WI38 (cell line): ENCODE measurements around the gene AMZ1.
"Not testable (repeated sequence)": the region's sequence is repeated elsewhere in the genome, so short reads cannot be mapped to it uniquely, and the experiment has no call there.

Source experiments
- H3K4me3 ChIP-seq: 2 replicates; pipeline ENCODE4 v1.5.1; 2011; ENCODE audit warnings: low read depth, mild to moderate bottlenecking, control low read depth, low read length
- CTCF ChIP-seq: IDR thresholded peaks from 2 replicates; pipeline ENCODE4 v1.5.1; 2012; ENCODE audit warnings: low read depth, mild to moderate bottlenecking, control low read depth, low read length

Gene AMZ1

DNA sequence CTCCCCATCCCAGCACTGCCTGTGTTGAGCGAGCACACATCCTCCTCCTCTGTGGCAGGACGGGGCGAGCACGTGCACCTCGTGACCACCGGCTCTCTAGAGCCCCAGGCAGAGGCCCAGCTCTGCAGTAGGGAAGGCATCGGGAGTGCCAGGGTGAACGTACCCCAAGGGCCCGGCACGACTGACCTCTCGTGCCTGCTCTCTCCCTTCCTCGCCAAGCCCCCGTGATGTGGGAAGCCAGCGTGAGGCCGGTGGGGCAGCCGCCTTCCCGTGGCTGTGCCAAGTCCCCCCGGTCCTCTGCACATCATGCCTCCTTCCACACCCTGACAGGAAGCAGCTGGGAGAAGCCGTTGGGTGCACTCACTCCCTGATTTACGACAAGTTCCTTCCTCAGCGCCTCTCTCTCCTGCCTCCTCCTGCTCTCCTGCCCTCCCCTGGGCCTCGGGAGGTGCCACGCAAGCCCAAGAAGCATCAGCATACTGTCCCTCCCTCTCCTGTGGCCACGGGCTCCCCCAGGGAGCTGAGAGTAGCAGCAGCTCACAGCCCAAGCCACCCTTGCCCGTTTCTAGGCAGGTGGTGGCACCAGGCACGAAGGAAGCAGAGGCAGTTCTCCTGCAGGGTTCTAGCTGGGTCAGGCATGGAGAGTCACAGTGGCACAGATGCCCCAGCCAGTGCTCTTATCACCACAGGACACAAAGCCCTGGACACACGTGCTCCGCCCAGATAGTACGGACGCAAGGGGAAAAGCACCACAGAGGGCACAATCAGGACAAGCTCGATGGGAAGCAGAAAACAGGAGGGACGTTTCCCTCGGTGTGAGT lies 47.0 kb downstream of the AMZ1 start:
- H3K4me3 ChIP-seq, result no peak overlapping the region
- no peak for TF ChIP-seq CTCF

DNA sequence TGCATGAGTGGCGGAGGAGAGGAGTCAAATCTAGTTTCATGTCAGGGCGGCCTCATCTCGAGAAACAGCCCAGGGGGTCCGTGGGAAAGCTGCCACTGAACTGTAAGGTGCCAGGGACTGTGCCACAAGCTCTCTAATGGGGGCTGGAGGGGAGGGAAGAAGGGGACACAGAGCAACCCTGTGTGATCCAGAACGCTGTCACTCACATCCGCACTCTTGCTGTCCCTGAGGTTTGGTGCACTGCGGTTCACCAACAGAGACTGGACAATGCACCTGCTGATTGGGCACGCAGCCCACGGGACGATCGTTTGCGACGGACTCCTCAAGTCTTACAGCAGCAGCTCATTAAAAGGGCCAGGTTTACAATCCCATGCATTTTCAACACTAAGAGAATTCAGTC lies 47.7 kb downstream of the AMZ1 start:
- no peak for TF ChIP-seq CTCF
- H3K4me3 ChIP-seq, result no peak overlapping the region

GRCh38 chr7:2736411-2736914 lies 48.5 kb downstream of the AMZ1 start:
- no peak overlapping the region for H3K4me3 ChIP-seq
- TF ChIP-seq CTCF, result no peak

DNA sequence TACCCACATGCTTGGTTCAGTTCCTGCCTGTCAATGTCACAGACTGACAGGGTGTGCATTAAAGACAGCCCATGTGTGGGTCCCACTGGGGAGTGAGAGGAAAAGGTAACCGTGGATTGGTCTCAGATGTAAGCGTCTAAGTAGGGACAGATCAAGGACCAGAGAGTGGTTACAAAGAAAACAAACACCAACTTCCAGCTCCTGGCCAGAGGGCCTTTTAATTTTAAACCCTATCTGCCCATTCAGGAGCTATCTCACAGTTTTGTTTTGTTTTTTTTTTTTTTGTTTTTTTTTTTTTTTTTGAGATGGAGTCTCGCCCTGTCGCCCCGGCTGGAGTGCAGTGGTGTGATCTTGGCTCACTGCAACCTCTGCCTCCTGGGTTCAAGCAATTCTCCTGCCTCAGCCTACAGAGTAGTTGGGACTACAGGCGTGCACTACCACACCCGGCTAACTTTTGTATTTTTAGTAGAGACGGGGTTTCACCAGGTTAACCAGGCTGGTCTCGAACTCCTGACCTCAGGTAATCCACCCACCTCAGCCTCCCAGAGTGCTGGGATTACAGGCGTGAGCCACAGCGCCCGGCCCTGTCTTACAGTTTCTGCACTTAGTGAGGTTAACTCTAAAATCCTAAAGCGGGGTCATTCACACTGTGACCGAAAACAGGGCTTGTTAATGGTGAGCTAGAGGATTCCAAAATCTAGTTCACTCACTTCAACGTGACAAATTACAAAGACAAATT lies 49.2 kb downstream of the AMZ1 start:
- H3K4me3 ChIP-seq, result not testable (repeated sequence)

DNA sequence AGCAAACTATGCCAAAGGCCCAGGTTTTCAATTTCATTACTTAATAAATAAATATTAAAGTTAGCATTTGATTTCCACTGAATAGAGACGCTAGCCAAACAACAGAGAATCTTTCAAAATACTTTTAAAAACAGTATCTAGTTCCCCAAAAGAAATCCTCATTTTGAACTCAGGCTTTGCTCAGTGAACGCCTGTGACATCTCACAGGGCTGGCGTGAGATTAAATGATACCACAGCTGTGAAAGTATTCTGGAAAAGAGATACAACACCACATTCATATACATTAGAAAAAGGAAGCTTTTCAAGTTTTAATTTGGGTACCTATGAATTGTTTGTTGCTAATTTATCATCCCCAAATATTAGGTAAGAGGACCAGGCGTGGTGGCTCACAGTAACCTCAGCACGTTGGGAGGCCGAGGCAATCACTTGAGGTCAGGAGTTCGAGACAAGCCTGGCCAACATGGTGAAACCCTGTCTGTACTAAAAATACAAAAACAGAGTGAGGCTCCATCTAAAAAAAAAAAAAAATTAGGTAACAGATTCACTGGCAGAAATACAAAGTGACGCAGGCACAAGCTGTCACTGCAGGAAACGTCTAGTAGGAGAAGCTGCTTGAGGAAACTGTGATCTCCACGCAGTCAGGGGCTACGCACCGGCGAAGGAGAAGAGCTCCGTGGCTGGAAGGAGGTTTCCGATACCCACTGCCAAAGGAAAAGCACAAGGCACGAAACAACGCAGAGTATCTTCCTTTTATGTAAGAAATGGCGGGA lies 50.0 kb downstream of the AMZ1 start:
- H3K4me3 ChIP-seq, result no peak overlapping the region
- no peak for TF ChIP-seq CTCF

- no peak overlapping the region for H3K4me3 ChIP-seq
- TF ChIP-seq CTCF, result no peak
These were observed 51.0 kb downstream of the AMZ1 start for GRCh38 chr7:2738766-2739549.

DNA sequence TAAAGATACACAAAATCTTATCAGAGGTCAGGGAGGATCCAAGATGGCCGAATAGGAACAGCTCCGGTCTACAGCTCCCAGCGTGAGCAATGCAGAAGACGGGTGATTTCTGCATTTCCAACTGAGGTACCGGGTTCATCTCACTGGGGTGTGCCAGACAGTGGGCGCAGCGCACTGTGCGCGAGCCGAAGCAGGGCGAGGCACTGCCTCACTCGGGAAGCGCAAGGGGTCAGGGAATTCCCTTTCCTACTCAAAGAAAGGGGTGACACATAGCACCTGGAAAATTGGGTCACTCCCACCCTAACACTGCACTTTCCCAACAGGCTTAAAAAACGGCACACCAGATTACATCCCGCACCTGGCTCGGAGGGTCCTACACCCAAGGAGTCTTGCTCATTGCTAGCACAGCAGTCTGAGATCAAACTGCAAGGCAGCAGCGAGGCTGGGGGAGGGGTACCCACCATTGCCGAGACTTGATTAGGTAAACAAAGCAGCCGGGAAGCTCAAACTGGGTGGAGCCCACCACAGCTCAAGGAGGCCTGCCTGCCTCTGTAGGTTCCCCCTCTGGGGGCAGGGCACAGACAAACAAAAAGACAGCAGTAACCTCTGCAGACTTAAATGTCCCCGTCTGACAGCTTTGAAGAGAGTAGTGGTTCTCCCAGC lies 55.7 kb downstream of the AMZ1 start:
- H3K4me3 ChIP-seq, result not testable (repeated sequence)

- not testable (repeated sequence) for H3K4me3 ChIP-seq
These were observed 60.7 kb downstream of the AMZ1 start for GRCh38 chr7:2748684-2749083.
